AG09319 (cell line): ENCODE results near the gene NKX6-2.

ENCODE experiments used
- DNase-seq: peaks from one replicate; pipeline ENCODE4 v3.0.0-alpha.2; 2010; ENCODE audit warnings: low read depth; ENCODE audit errors: extremely low read depth
- CTCF ChIP-seq: IDR thresholded peaks from 2 replicates; pipeline ENCODE4 v1.5.1; 2011; ENCODE audit warnings: low read depth, mild to moderate bottlenecking, inconsistent platforms, low read length, moderate library complexity

NKX6-2 gene

GRCh38 chr10:132737390-132738048 lies 48.4 kb downstream of the NKX6-2 start:
- DNase-seq = no peak
- TF ChIP-seq CTCF = no peak

- DNase-seq = no peak
- TF ChIP-seq CTCF = no peak
These were observed 50.0 kb downstream of the NKX6-2 start for GRCh38 chr10:132735923-132736391.

- TF ChIP-seq CTCF = no peak
- DNase-seq = no peak
These were observed 50.6 kb downstream of the NKX6-2 start for GRCh38 chr10:132735341-132735775.

- TF ChIP-seq CTCF = no peak
- DNase-seq = no peak
These were observed 52.0 kb downstream of the NKX6-2 start for GRCh38 chr10:132733926-132734325.
